RPMI8226 (cell line): ENCODE measurements around the gene OSCP1.
A peak's percentile ranks its signal among the peaks of the same experiment; 100 is the strongest.

Source experiments
- DNase-seq: peaks from one replicate; pipeline ENCODE4 v3.0.0-alpha.2; 2015

Gene OSCP1

GRCh38 chr1:36380782-36381181 is 69.5 kb downstream of the OSCP1 start:
- DNase-seq = no peak

GRCh38 chr1:36380143-36380619 is 70.1 kb downstream of the OSCP1 start:
- no peak for DNase-seq

GRCh38 chr1:36377791-36378492 is 72.3 kb downstream of the OSCP1 start:
- DNase-seq = no peak

GRCh38 chr1:36372617-36373016 is 77.6 kb downstream of the OSCP1 start:
- no peak for DNase-seq

GRCh38 chr1:36369061-36369861 is 81.0 kb downstream of the OSCP1 start:
- DNase-seq = peak; percentile 87
